ENCODE results near the gene KCNV2. TPM values are rescaled to one million over a fixed set of nuclear protein-coding genes. Genes with fewer than 3 reads are reported as not detected.

Gene KCNV2
- total RNA-seq, 1 experiment from 2014 or later: not detected

- DNase-seq (ENCODE audit: low read depth): no peak
Observed at GRCh38 chr9:2718698-2719033, 1.4 kb downstream of the KCNV2 start.

- no peak for DNase-seq (ENCODE audit: low read depth)
Observed at GRCh38 chr9:2720179-2720654, 2.9 kb downstream of the KCNV2 start.

GRCh38 chr9:2722715-2723114 lies 5.4 kb downstream of the KCNV2 start:
- DNase-seq (ENCODE audit: low read depth): peak; percentile 13

GRCh38 chr9:2723376-2724065 lies 6.2 kb downstream of the KCNV2 start:
- DNase-seq (ENCODE audit: low read depth): no peak

GRCh38 chr9:2725126-2725525 lies 7.8 kb downstream of the KCNV2 start:
- DNase-seq (ENCODE audit: low read depth): no peak

GRCh38 chr9:2725898-2726649 lies 8.8 kb downstream of the KCNV2 start:
- DNase-seq (ENCODE audit: low read depth): no peak

GRCh38 chr9:2726650-2727340 lies 9.5 kb downstream of the KCNV2 start:
- peak; percentile 79 for DNase-seq (ENCODE audit: low read depth)

GRCh38 chr9:2727374-2727773 lies 10.1 kb downstream of the KCNV2 start:
- DNase-seq (ENCODE audit: low read depth): no peak

GRCh38 chr9:2727966-2728613 lies 10.8 kb downstream of the KCNV2 start:
- peak; percentile 57 for DNase-seq (ENCODE audit: low read depth)

- DNase-seq (ENCODE audit: low read depth): peak; percentile 46
Observed at GRCh38 chr9:2729003-2729402, 11.7 kb downstream of the KCNV2 start.

GRCh38 chr9:2729721-2730120 lies 12.4 kb downstream of the KCNV2 start:
- DNase-seq (ENCODE audit: low read depth): no peak

GRCh38 chr9:2730971-2731370 lies 13.7 kb downstream of the KCNV2 start:
- no peak for DNase-seq (ENCODE audit: low read depth)

GRCh38 chr9:2732492-2732891 lies 15.2 kb downstream of the KCNV2 start:
- no peak for DNase-seq (ENCODE audit: low read depth)

- peak; percentile 60 for DNase-seq (ENCODE audit: low read depth)
Observed at GRCh38 chr9:2740616-2741015, 23.3 kb downstream of the KCNV2 start.

GRCh38 chr9:2741441-2742158 lies 24.3 kb downstream of the KCNV2 start:
- no peak for DNase-seq (ENCODE audit: low read depth)

- DNase-seq (ENCODE audit: low read depth): no peak
Observed at GRCh38 chr9:2742214-2742613, 24.9 kb downstream of the KCNV2 start.

GRCh38 chr9:2743937-2744529 lies 26.7 kb downstream of the KCNV2 start:
- DNase-seq (ENCODE audit: low read depth): no peak

- DNase-seq (ENCODE audit: low read depth): peak; percentile 56
Observed at GRCh38 chr9:2745560-2746380, 28.5 kb downstream of the KCNV2 start.

- DNase-seq (ENCODE audit: low read depth): no peak
Observed at GRCh38 chr9:2749485-2749884, 32.2 kb downstream of the KCNV2 start.

GRCh38 chr9:2755285-2755684 lies 38.0 kb downstream of the KCNV2 start:
- DNase-seq (ENCODE audit: low read depth): no peak
